H9 (cell line): ENCODE measurements around the gene FBXO24. TPM values are rescaled to one million over a fixed set of nuclear protein-coding genes. Genes with fewer than 3 reads are reported as not detected.

Source experiments
- DNase-seq: peaks from one replicate; pipeline ENCODE4 v3.0.0-alpha.2; 2017
- H2AFZ ChIP-seq: one replicate; pipeline ENCODE4 v1.6.1; 2013; ENCODE audit warnings: mild to moderate bottlenecking, low read length, control low read depth, moderate library complexity
- H2AK5ac ChIP-seq: 2 replicates; pipeline ENCODE4 v1.6.1; 2013; ENCODE audit warnings: low read length, control low read depth, mixed read lengths; ENCODE audit not compliant: insufficient read length
- H2BK120ac ChIP-seq: one replicate; pipeline ENCODE4 v1.6.1; 2013; ENCODE audit warnings: low read depth, mild to moderate bottlenecking, low read length, control low read depth, inconsistent platforms; ENCODE audit not compliant: poor library complexity, severe bottlenecking
- H2BK12ac ChIP-seq: 2 replicates; pipeline ENCODE4 v1.6.1; 2013; ENCODE audit warnings: low read length, control low read depth, mixed read lengths, low read depth; ENCODE audit not compliant: insufficient read length
- H2BK15ac ChIP-seq: 2 replicates; pipeline ENCODE4 v1.6.1; 2013; ENCODE audit warnings: low read depth, low read length, control low read depth
- H2BK20ac ChIP-seq: one replicate; pipeline ENCODE4 v1.6.1; 2013; ENCODE audit warnings: low read depth, mild to moderate bottlenecking, low read length, control low read depth, inconsistent platforms; ENCODE audit not compliant: poor library complexity, severe bottlenecking
- H2BK5ac ChIP-seq: 2 replicates; pipeline ENCODE4 v1.6.1; 2013; ENCODE audit warnings: low read length, control low read depth, mixed read lengths; ENCODE audit not compliant: insufficient read length
- H3K14ac ChIP-seq: 2 replicates; pipeline ENCODE4 v1.6.1; 2013; ENCODE audit warnings: low read length, control low read depth; ENCODE audit not compliant: insufficient read depth
- H3K18ac ChIP-seq: 2 replicates; pipeline ENCODE4 v1.6.1; 2013; ENCODE audit warnings: low read depth, mild to moderate bottlenecking, mixed read lengths, low read length, control low read depth; ENCODE audit not compliant: insufficient read length
- H3K23ac ChIP-seq: 2 replicates; pipeline ENCODE4 v1.6.1; 2013; ENCODE audit warnings: low read length, control low read depth, mixed read lengths, low read depth; ENCODE audit not compliant: insufficient read length
- H3K23me2 ChIP-seq: 2 replicates; pipeline ENCODE4 v1.6.1; 2013; ENCODE audit warnings: low read depth, mild to moderate bottlenecking, mixed read lengths, low read length, control low read depth; ENCODE audit not compliant: insufficient read length, poor library complexity, severe bottlenecking
- H3K27ac ChIP-seq: 2 replicates; pipeline ENCODE4 v1.5.1; 2013; ENCODE audit warnings: low read length, control low read depth, mixed read lengths, low read depth; ENCODE audit not compliant: insufficient read length
- H3K27me3 ChIP-seq: 2 replicates; pipeline ENCODE4 v1.6.1; 2013; ENCODE audit warnings: low read length, control low read depth, inconsistent platforms; ENCODE audit not compliant: insufficient read depth
- H3K4ac ChIP-seq: 2 replicates; pipeline ENCODE4 v1.6.1; 2013; ENCODE audit warnings: low read depth, mild to moderate bottlenecking, control low read depth, inconsistent platforms, low read length, moderate library complexity
- H3K4me1 ChIP-seq: 2 replicates; pipeline ENCODE4 v1.6.1; 2013; ENCODE audit warnings: low read length, control low read depth, inconsistent platforms; ENCODE audit not compliant: insufficient read depth
- H3K4me2 ChIP-seq: 2 replicates; pipeline ENCODE4 v1.6.1; 2013; ENCODE audit warnings: low read length, control low read depth, mixed read lengths; ENCODE audit not compliant: insufficient read length, insufficient read depth
- H3K56ac ChIP-seq: 2 replicates; pipeline ENCODE4 v1.6.1; 2013; ENCODE audit warnings: low read depth, mild to moderate bottlenecking, mixed read lengths, low read length, control low read depth; ENCODE audit not compliant: insufficient read length
- H3K79me1 ChIP-seq: 2 replicates; pipeline ENCODE4 v1.6.1; 2013; ENCODE audit warnings: low read depth, mild to moderate bottlenecking, moderate library complexity, low read length, control low read depth, inconsistent platforms; ENCODE audit not compliant: insufficient read depth, poor library complexity, severe bottlenecking
- H3K79me2 ChIP-seq: 2 replicates; pipeline ENCODE4 v1.6.1; 2013; ENCODE audit warnings: low read length, control low read depth, inconsistent platforms; ENCODE audit not compliant: insufficient read depth
- H3K9ac ChIP-seq: 2 replicates; pipeline ENCODE4 v1.6.1; 2013; ENCODE audit warnings: low read length, control low read depth, mixed read lengths; ENCODE audit not compliant: insufficient read length; ENCODE audit errors: extremely low read depth
- H3K9me3 ChIP-seq: one replicate; pipeline ENCODE4 v1.6.1; 2013; ENCODE audit warnings: low read depth, low read length, inconsistent platforms; ENCODE audit not compliant: control insufficient read depth
- H3T11ph ChIP-seq: one replicate; pipeline ENCODE4 v1.6.1; 2013; ENCODE audit warnings: mild to moderate bottlenecking, low read length, control low read depth, inconsistent platforms
- H4K20me1 ChIP-seq: one replicate; pipeline ENCODE4 v1.6.1; 2013; ENCODE audit not compliant: control insufficient read depth, insufficient read length, insufficient read depth
- H4K5ac ChIP-seq: 2 replicates; pipeline ENCODE4 v1.6.1; 2013; ENCODE audit warnings: low read depth, mild to moderate bottlenecking, mixed read lengths, low read length, control low read depth; ENCODE audit not compliant: insufficient read length
- H4K8ac ChIP-seq: replicated peaks from 2 replicates; pipeline ENCODE4 v1.6.1; 2013; ENCODE audit warnings: low read length, control low read depth, mixed read lengths, low read depth; ENCODE audit not compliant: insufficient read length
- H4K91ac ChIP-seq: 2 replicates; pipeline ENCODE4 v1.6.1; 2013; ENCODE audit warnings: low read depth, mild to moderate bottlenecking, moderate library complexity, mixed read lengths, low read length, control low read depth; ENCODE audit not compliant: insufficient read length
- H3K27ac Mint-ChIP-seq, 3 experiments: 2 replicates in 2 of 3; 3 replicates in 1 of 3; pipeline ENCODE4 v1.8.0; 2020 to 2021; ENCODE audit warnings: mixed read lengths in 3 of 3, mild to moderate bottlenecking in 1 of 3, moderate library complexity in 1 of 3
- H3K27me3 Mint-ChIP-seq: 2 replicates; pipeline ENCODE4 v1.8.0; 2021; ENCODE audit warnings: low read depth, mild to moderate bottlenecking, moderate library complexity, mixed read lengths
- H3K36me3 Mint-ChIP-seq, 3 experiments: 2 replicates in 2 of 3; 3 replicates in 1 of 3; pipeline ENCODE4 v1.8.0; 2020 to 2021; ENCODE audit warnings: low read depth in 3 of 3, mixed read lengths in 3 of 3; ENCODE audit not compliant: insufficient read depth in 1 of 3
- H3K4me1 Mint-ChIP-seq, 2 experiments: 2 replicates each; pipeline ENCODE4 v1.8.0; 2020; ENCODE audit warnings: mixed read lengths in 2 of 2
- H3K4me3 Mint-ChIP-seq, 2 experiments: 2 replicates in 1 of 2; 3 replicates in 1 of 2; pipeline ENCODE4 v1.8.0; 2020 to 2021; ENCODE audit warnings: mild to moderate bottlenecking in 2 of 2, mixed read lengths in 2 of 2, moderate library complexity in 1 of 2
- H3K9me3 Mint-ChIP-seq, 2 experiments: 2 replicates in 1 of 2; 3 replicates in 1 of 2; pipeline ENCODE4 v1.8.0; 2020; ENCODE audit warnings: mild to moderate bottlenecking in 2 of 2, mixed read lengths in 2 of 2, moderate library complexity in 1 of 2
- WGBS: extraction: QIAGEN DNeasy Blood & Tissue Kit; methylation state at CpG from one replicate; pipeline ENCODE4 v1.1.7; 2013; ENCODE audit warnings: missing lambda C conversion rate, low lambda C conversion rate, mixed read lengths; ENCODE audit not compliant: insufficient read length; ENCODE audit errors: extremely low coverage; 5-methylcytosine and 5-hydroxymethylcytosine counted together
- total RNA-seq: library from RNA; stranded (reverse); gene quantifications from 2 replicates; pipeline ENCODE4 v1.2.1, GENCODE V29; 2021
- TF ChIP-seq, protein P1 (sequence below): fragments of 200-600 bp; sonication (generic); conservative IDR thresholded peaks from 3 replicates; pipeline ENCODE4 v1.8.0; 2021; ENCODE audit warnings: antibody characterized with exemption, mild to moderate bottlenecking

FBXO24 gene
- total RNA-seq, 1 experiment from 2014 or later = 0.85 TPM

DNA sequence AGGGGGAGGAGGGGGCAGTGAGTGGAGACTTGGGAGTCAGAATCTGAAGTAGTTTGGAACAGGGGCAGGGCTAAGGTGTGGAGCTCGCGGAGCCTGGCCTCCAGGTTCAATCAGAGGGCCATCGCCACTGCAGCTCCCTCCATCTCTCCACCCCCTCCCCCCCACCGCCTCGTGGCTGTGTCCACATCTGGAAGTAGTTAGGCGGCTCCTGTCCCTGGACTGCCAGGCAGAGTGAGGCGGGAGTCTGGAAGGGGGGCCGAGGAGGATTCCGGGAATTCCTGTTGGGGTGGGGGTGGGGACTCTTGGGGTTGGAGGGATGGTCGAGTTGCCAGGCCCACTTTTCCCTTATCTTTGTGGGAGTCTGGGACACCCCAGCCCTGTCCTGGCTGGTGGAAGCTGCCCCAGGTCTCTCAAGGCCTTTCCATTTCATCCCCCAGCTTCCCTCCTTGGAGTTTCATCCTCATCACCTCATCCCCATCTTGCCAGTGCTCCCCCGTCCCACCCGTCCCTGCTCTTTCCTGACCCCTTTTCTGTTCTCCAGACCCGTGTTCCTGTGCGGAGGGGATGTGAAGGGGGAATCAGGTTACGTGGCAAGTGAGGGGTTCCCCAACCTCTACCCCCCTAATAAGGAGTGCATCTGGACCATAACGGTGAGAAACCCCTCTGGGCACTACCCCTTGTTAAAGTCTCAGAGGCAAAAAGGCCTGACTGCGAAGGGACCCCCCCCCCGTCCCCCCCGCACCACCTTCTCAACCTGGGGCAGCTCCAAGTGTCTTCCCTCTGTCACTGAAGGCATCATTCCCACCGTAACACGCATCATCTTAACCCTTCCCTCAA, 17.0 kb downstream of the FBXO24 start:
- peak overlapping the region; percentile 53 for H3K9ac ChIP-seq
- H4K91ac ChIP-seq = no peak overlapping the region
- H3K36me3 Mint-ChIP-seq = peaks cover 3 to 31% (median 13%) of the 10 kb centered on the region in 3 experiments; a peak in 5 of 7 replicates
- no peak overlapping the region for H2AK5ac ChIP-seq
- H3K27me3 ChIP-seq = no peaks in the 10 kb centered on the region
- no peak overlapping the region for H2AFZ ChIP-seq
- peak overlapping the region; percentile 5 for H3K18ac ChIP-seq
- no peaks in the 10 kb centered on the region for H4K20me1 ChIP-seq
- H4K8ac ChIP-seq = no peak overlapping the region
- H3K79me1 ChIP-seq = no peaks in the 10 kb centered on the region
- no peak overlapping the region for H2BK5ac ChIP-seq
- peaks cover 30 to 50% of the 10 kb centered on the region in 2 experiments for H3K4me1 Mint-ChIP-seq
- H3K4me1 ChIP-seq = peaks cover 4% of the 10 kb centered on the region; the same call in 1 of the 2 replicates
- H3K27ac Mint-ChIP-seq = peak overlapping the region; percentile 89 to 95 (median 92); a peak in 6 of 7 replicates
- no peak overlapping the region for H4K5ac ChIP-seq
- no CpG with 5 or more reads among the region's 21 CpGs for WGBS
- H3K4me3 Mint-ChIP-seq = peak overlapping the region; percentile 73 to 89
- H2BK20ac ChIP-seq = no peak overlapping the region
- no peak overlapping the region for H2BK15ac ChIP-seq
- no peak overlapping the region for H3K4ac ChIP-seq
- no peak overlapping the region for H3T11ph ChIP-seq
- no peaks in the 10 kb centered on the region for H3K9me3 ChIP-seq
- peak overlapping the region; percentile 72 for H3K4me2 ChIP-seq
- DNase-seq = peak; percentile 92
- H2BK120ac ChIP-seq = no peak overlapping the region
- no peak overlapping the region for H3K27ac ChIP-seq
- H3K79me2 ChIP-seq = no peaks in the 10 kb centered on the region
- peaks cover 25% of the 10 kb centered on the region for H3K27me3 Mint-ChIP-seq
- H3K23me2 ChIP-seq = peaks cover 35% of the 10 kb centered on the region
- peak overlapping the region; percentile 52 for H3K14ac ChIP-seq
- H3K23ac ChIP-seq = no peak overlapping the region
- H3K9me3 Mint-ChIP-seq = no peaks in the 10 kb centered on the region
- H2BK12ac ChIP-seq = no peak overlapping the region
- no peak overlapping the region for H3K56ac ChIP-seq
- TF ChIP-seq, protein P1, sequence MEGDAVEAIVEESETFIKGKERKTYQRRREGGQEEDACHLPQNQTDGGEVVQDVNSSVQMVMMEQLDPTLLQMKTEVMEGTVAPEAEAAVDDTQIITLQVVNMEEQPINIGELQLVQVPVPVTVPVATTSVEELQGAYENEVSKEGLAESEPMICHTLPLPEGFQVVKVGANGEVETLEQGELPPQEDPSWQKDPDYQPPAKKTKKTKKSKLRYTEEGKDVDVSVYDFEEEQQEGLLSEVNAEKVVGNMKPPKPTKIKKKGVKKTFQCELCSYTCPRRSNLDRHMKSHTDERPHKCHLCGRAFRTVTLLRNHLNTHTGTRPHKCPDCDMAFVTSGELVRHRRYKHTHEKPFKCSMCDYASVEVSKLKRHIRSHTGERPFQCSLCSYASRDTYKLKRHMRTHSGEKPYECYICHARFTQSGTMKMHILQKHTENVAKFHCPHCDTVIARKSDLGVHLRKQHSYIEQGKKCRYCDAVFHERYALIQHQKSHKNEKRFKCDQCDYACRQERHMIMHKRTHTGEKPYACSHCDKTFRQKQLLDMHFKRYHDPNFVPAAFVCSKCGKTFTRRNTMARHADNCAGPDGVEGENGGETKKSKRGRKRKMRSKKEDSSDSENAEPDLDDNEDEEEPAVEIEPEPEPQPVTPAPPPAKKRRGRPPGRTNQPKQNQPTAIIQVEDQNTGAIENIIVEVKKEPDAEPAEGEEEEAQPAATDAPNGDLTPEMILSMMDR = no peak
